Measurements from ENCODE around the gene CCP110. TPM values are rescaled to one million over a fixed set of nuclear protein-coding genes. Genes with fewer than 3 reads are reported as not detected.
A peak's percentile ranks its signal among the peaks of the same experiment; 100 is the strongest.

The CCP110 gene
- total RNA-seq, 1 donor from 2014 or later, result 35.2 TPM

- TF ChIP-seq, protein P1, sequence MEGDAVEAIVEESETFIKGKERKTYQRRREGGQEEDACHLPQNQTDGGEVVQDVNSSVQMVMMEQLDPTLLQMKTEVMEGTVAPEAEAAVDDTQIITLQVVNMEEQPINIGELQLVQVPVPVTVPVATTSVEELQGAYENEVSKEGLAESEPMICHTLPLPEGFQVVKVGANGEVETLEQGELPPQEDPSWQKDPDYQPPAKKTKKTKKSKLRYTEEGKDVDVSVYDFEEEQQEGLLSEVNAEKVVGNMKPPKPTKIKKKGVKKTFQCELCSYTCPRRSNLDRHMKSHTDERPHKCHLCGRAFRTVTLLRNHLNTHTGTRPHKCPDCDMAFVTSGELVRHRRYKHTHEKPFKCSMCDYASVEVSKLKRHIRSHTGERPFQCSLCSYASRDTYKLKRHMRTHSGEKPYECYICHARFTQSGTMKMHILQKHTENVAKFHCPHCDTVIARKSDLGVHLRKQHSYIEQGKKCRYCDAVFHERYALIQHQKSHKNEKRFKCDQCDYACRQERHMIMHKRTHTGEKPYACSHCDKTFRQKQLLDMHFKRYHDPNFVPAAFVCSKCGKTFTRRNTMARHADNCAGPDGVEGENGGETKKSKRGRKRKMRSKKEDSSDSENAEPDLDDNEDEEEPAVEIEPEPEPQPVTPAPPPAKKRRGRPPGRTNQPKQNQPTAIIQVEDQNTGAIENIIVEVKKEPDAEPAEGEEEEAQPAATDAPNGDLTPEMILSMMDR (conservative IDR thresholded peaks at IDR 0.05), result peak; percentile 89
- DNase-seq (ENCODE audit: low read depth, low spot score), result peak; percentile 50
- Mint-ChIP-seq H3K27me3 (ENCODE audit: low read depth) (no peaks in the 10 kb centered on the region), H3K4me1 (peaks cover 6% of the 10 kb centered on the region), H3K9me3 (no peaks in the 10 kb centered on the region), H3K27ac (ENCODE audit: unreplicated experiment) (peak overlapping the region; percentile 50), H3K36me3 (ENCODE audit: low read depth) (no peaks in the 10 kb centered on the region), H3K4me3 (no peak overlapping the region)
Measured at GRCh38 chr16:19601083-19601976, 77.6 kb downstream of the CCP110 start.

Other genes with a start within 250 kb of the CCP110 start
- not detected in 2 replicates for gene CLEC19A, start 238.2 kb upstream of the CCP110 start, total RNA-seq
- gene TMC5, start 106.1 kb upstream of the CCP110 start, total RNA-seq, result not detected in 2 replicates
- 61.9 and 63.2 TPM in 2 replicates for gene GDE1, start 1.8 kb upstream of the CCP110 start, total RNA-seq
- gene VPS35L, start 31.8 kb downstream of the CCP110 start, total RNA-seq, result 59.1 and 63.6 TPM in 2 replicates
- 77.9 and 84.4 TPM in 2 replicates for gene KNOP1, start 194.3 kb downstream of the CCP110 start, total RNA-seq
- 23.4 and 23.7 TPM in 2 replicates for gene IQCK, start 194.3 kb downstream of the CCP110 start, total RNA-seq

All from neural crest cell (in vitro differentiated cells).